GM19468 (cell line): Measurements from ENCODE around the gene SLC22A4.

Experiments used
- ATAC-seq: cut with Tn5 transposase; IDR thresholded peaks from one replicate; pipeline ENCODE4 v1.9.1; 2021; ENCODE audit warnings: mild to moderate bottlenecking, moderate library complexity, moderate number of reproducible peaks; ENCODE audit not compliant: unreplicated experiment; ENCODE audit errors: extremely low read depth

Gene SLC22A4

GRCh38 chr5:132387640-132388117 is 93.5 kb downstream of the SLC22A4 start:
- no peak for ATAC-seq

GRCh38 chr5:132388244-132389050 is 94.3 kb downstream of the SLC22A4 start:
- no peak for ATAC-seq

- ATAC-seq = no peak
Measured at GRCh38 chr5:132389051-132389331, 94.8 kb downstream of the SLC22A4 start.

- ATAC-seq = no peak
Measured at GRCh38 chr5:132389585-132390286, 95.5 kb downstream of the SLC22A4 start.

- ATAC-seq = no peak
Measured at GRCh38 chr5:132391247-132391646, 97.1 kb downstream of the SLC22A4 start.

- no peak for ATAC-seq
Measured at GRCh38 chr5:132391870-132392269, 97.7 kb downstream of the SLC22A4 start.

- ATAC-seq = no peak
Measured at GRCh38 chr5:132392411-132392810, 98.2 kb downstream of the SLC22A4 start.

- no peak for ATAC-seq
Measured at GRCh38 chr5:132392978-132393825, 99.0 kb downstream of the SLC22A4 start.
